GM19463 (cell line): ENCODE measurements around the gene PLEKHM1.
"Not testable (repeated sequence)": the region's sequence is repeated elsewhere in the genome, so short reads cannot be mapped to it uniquely, and the experiment has no call there.

ENCODE experiments used
- ATAC-seq: cut with Tn5 transposase; IDR thresholded peaks from one replicate; pipeline ENCODE4 v1.9.1; 2021; ENCODE audit warnings: mild to moderate bottlenecking, moderate library complexity; ENCODE audit not compliant: unreplicated experiment

PLEKHM1 gene

DNA sequence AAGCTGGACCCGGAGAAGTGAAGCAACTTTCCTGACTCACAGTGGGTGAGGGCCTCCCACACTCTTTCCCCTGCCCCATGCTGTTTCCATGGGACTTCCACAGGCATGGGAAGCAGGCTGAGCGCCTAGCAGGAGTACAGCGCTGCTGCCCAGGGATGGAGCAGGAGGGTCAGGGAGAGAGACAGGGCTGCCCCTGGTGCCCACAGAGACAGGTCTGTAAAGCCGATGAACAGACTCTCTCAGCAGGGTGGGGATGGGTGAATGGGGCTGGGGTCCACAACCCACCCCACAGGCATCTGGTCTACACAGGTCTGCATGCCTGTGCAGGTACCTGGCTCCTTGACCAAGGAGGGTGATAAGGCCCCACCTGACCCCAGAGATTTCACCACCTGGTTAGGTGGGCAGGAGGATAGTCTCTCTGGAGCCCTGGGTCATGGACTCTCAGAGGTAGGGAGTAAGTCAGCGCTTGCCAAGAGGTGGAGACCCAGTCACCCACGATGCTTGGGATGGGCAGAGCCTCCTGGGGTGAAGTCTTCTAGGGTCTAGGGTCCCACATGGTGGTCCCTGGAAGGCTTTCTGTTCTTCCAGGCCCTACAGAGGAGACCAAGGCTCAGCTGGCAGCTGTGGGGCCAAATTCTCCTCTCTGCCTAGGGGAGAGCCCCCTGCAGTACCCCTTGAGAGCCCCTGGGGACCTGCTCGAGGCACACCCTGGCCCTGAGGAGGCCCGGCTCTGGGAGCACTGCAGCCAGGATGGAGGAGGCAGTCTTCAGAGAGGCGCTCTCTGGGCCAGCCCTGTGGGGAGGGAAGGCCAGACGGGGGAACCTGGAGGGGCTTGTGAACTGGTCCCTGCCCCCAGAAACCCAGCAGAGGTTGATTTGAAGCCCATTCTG is 46.9 kb downstream of the PLEKHM1 start:
- ATAC-seq, result not testable (repeated sequence)

DNA sequence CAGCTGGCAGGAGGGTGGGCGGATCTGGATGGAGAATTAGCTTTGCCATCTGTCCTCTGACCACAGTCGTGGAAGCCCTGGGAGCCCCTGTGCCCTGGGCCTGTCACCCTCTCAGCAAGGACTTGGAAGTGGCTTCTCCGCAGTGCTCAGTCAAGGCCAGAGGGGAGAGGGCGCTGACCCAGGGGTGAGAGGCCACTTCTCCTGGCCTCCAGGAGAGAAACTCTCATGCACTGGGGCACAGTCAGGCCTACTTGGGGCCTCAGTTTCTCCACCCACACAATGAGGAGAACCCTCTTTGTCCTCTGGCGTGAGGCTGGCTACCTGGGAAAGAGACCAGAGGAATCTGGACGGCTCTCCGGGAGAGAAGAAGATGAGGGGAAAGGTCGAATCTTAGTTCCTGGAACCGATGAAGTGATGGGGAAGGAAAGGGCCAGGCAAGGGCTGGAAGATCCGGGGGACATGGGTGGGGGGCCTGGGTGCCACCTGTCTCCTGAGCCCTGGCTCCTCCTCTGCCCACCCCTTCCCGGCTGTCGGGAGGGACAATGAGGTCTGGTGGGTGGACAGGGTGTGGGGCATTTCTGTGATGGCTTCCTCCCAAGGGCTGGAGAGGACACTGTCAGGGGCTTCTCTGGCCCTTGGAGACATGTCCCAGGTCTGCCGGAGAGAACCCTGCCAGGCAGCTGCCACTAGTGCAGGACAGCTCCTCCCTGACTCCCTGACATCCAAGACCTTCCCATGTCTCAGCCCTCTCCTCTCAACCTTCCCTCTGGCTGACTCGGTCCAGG is 48.8 kb downstream of the PLEKHM1 start:
- no peak for ATAC-seq

DNA sequence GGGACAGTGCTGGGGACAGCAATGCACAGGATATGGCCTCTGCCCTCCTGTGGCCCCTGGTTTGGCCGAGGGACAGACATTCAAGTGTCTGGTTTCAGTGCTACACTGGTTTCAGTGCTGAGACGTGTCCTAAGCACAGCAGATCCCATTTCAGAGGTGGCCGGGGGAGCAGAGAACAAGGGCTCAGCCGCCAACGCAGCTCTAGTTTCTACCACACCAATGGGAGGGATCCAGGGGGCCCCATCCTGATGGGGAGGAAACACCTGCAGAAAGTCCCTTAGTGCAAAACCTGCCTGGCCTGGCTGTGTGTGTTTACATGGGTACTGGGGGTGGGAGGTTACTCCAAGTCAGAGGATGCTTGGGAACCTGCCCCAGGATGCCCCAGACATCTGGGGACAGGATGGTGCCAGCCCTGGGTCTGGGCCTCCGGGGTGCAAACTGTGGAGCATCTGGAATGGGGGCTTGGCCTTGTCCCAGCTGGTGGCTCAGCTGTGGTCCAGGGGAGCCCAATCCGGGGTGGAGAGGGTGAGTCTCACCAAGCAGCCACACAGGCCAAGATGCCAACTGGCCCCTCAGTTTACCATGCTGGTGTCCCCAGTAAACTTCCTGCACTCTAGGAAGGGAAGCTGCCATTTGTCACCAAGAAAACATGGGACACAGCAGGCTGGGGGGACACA is 49.5 kb downstream of the PLEKHM1 start:
- ATAC-seq, result peak; percentile 90

DNA sequence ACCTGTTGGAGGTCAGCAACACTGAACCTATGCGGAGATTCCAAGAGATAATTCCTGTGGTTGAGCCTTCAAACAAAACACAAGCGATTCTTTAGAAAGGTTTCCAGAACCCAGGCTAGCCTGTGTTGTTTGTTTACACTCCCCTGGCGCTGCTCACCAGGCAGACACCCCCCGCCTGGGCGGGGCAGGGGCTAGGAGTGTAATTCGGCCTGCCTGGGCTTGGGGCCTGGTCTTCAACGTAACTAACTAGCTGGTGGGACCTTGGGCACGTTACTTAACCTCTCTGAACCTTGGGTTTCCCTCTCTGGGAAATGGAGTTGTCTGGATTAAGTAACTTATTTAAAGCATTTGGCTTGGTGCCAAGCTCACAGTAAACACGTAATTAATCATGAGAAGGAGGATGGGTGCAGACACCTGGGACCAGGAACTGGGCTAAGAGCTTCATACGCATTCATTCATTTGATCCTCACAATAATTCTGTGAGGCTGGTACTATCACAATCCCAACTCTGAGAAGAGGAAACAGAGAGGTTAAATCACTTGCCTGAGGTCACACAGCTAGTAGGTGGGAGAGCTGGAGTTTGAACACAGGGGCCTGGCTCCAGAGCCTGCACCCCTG is 50.3 kb downstream of the PLEKHM1 start:
- no peak for ATAC-seq

DNA sequence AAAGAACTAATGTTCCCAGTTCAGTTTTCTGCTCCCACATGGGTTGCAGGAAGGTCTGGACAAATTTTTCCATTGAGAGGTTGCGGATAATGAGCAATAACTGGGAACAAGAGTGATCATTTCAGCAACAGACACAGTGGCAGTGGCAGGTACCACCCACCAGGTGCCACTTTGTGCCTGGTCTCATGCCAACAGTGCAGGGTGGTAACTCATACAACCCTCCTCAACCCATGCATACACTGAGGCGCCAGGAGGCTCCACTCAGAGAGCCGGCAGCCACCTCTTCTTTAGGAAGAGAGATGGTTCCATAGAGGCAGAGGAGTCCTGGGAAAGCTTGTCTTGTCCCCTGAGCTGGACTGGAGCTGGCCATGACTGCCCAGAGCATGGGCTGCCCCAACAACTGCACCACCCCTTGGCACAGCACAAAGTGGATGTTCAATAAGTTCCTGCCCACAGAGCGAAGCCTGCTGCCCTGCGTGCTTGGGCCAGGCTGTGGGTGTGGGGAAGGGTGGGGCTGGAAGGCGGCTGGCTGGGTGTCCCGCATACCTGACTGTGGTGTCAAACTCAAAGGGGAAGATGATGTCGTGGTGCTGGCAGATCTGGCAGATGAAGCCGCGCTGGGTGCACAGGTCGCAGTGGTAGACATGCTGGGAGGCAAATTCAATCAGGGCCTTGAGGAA is 51.5 kb downstream of the PLEKHM1 start:
- ATAC-seq, result no peak

DNA sequence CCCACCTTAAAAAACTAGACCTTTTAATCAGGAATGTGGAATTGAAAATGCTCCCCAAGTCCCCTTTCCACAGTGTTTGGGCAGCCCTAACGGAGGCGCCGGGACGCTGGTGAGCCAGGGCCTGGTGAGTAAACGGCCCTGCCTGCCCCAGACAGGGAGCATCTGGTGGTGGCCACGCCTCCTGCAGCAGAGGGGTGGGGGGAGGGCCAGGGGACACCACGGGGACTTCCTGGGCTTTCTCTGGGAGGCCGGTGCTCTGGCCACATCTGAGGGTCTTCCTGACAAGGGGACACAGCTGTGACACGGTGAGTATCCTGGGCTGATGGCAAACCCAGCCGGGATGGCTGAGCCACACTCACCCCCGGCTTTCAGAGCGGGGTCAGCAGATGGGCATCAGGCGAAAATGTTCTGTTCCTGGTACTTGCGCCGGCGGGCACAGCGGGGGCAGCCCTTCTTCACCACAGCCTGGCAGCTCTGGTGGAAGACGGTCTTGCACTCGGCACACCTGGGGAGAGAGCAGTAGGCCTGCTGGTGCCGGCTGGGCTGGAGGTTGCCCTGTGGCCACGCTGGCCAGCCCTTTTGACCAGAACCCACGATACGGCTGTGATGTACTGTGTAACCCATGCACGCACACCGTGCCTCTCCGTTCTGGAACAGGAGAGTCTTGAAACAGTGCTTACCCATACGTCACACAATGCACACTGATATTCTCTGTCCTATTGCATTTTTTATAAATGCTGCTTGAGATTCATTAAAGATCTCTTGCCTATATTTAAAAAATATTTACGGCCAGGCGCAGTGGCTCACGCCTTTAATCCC is 52.8 kb downstream of the PLEKHM1 start:
- no peak for ATAC-seq

DNA sequence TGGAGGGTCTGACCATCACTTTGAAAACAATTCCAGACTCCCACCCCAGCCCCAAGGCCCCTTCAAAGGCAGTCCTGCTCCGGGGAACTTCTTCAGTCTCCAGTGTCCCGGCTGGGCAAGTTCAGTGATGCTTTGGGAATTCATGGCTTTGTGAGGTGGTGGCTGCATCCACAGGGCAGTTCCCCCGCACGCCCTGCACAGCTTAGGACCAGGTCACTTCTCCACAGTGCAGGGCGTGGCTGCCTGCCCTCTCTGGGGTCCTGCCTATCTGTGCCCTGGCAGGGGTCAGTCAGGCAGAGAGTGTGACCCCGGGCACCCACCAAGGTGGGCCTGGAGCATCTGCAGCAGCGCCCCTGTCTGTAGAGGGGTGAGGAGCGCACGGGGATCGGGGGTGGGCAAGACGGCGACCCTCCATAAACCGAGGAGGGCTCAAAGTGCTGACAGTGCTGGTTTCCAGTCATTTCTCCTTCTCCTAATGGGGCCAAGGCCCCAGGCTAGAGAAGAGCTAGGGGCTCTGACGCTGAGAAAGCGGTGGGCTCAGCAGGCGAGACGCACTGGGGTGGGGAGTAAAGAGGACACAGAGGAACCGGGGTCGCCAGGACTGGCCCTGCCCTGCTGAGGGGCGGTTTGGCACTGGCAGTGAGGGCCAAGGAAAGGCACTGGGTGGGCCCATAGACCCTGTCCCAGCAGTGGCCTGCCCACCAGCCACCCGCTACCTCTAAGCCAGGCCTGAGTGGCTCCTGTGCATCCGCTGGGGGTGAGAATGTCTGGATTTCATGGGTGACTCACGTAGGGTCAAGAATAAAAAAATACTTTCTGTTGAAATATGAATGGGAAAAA is 53.7 kb downstream of the PLEKHM1 start:
- no peak for ATAC-seq

DNA sequence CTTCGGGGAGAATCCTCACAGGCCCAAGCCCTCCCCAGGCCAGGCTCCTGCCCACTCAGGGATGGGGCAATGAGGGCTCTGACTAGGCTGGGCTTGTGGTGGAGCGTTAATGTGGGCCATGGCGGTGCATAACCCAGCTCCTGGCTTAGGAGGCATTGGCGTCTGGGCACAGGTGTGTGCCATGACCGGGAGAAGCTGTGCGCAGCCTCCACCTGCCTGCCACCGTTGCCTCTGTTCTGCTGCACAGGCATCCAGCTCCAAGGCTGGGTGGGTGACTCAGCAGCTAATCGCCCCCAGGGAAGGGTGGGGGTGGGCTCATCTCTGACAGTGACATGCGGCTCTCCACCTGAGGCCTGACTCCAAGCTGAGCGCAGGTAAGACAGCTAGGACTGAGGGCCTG is 54.4 kb downstream of the PLEKHM1 start:
- ATAC-seq, result no peak

DNA sequence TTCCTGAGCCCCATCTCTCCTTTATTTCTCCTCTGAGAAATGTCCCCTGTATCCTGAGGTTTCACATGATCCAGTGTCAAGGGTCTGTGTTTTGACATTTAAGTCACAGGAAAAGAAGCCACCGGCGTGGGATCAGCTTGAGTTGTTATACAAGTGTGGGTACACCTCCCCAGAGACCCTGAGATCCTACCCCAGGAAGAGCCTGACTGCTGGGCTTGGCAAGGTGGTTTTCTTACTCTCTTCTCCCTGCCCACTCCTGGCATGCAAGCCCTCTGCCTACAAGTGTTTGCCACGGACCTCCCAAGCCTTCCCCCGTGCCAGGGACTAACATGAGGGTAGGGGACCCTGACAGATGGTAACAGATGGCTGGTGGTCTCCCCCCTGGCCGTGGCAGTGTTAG is 55.0 kb downstream of the PLEKHM1 start:
- no peak for ATAC-seq

DNA sequence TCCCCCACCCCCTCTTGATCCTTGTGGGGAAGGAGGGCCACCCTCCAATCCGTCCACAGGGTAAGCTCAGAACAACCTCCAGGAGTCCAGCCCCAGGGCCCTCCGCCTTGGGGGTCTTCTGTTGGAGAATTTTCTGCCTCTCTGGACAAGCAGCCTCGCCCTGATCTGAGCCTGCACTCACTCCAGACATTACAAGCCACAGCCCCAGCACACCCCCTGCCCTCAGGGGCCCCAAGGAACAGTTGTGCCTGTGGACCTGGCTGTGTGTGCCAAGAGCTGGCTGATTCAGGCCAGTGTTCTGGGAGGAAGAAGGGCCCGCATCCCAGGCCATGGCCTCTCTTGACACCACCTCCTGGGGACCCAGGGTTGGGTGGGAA is 57.4 kb downstream of the PLEKHM1 start:
- ATAC-seq, result no peak

DNA sequence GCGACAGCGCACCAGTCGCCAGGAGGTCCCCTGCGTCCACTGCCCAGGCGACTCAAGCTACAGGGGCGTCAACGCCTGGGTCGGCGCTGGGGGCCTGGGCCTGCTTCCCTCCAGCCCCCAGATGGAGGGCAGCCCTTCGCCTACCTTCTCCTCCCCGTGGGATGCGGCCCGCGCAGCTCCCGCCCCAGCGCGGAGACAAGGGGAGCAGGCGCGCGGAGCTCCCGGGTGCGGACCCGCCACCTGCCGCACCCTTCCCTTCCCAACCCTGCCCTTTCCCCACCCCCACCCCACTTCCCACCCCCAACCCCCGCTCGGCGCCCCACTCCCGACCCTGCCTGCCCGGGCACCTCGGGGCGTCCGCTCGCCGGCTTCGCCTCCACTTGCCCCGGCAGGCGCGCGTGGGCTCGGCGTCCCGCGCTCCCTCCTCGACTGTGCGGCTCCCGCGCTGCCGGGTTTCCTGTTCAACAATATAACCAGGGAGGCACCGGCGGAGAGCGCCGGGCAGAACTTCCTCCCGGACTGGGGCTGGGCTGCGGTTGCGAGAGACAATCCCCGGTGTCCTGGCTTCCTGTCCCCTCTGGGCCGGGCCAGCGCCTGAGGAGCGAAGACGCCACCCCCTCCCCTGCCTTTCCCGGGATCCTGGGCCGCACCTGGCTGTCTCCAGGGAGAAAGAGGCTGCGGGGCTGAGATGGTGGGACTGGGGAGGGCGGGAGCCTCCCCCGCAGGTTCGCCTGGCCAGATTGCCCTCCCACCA is 57.9 kb downstream of the PLEKHM1 start, which contains the start of gene ARHGAP27:
Gene ARHGAP27, minus strand, starts transcription at position 466 of the 754 bp plus-strand sequence. CDS start 2,591 bp downstream, outside the sequence.
- ATAC-seq, result no peak

DNA sequence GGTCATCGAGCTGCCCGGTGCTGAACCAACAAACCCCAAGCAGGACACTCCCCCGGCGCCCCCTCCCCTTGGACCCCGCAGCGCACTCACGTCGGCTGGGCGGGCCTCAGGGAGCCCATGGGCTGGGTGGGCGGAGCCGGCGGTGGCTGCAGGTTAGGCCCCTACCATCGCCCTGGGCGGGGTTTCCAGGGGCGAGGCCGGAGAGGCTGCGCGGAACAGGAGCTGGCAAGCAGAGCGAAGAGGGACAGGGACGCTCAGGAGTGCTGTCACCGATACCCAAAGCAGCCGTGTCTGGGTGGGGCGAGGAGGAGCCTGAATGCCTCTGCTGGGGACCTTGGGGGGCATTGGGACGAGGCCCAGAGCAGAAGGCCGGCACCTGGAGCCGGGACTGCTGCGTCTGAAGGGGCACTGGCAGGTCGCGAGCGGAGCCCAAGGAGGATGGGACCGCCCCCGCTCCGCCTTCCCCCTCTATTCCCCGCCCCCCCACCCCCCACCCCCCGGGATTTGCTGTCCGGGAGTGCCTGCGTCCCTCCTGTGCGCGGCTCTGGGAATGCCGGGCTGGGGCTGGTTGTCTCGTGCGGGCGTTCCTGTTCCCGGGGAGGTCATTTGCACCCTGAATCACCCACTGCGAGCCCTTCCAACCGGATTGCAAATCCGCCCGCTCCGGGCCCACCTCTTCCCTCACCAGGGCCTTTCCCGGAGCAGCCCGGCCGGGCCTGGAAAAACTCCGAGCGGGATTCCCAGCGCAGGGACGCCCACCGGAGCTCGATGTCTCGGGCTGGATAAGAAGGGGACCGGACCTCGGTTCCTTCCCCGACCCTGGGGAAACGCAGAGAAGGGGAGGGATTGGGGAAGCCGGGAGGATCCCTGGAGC is 58.8 kb downstream of the PLEKHM1 start:
- peak; percentile 61 for ATAC-seq

DNA sequence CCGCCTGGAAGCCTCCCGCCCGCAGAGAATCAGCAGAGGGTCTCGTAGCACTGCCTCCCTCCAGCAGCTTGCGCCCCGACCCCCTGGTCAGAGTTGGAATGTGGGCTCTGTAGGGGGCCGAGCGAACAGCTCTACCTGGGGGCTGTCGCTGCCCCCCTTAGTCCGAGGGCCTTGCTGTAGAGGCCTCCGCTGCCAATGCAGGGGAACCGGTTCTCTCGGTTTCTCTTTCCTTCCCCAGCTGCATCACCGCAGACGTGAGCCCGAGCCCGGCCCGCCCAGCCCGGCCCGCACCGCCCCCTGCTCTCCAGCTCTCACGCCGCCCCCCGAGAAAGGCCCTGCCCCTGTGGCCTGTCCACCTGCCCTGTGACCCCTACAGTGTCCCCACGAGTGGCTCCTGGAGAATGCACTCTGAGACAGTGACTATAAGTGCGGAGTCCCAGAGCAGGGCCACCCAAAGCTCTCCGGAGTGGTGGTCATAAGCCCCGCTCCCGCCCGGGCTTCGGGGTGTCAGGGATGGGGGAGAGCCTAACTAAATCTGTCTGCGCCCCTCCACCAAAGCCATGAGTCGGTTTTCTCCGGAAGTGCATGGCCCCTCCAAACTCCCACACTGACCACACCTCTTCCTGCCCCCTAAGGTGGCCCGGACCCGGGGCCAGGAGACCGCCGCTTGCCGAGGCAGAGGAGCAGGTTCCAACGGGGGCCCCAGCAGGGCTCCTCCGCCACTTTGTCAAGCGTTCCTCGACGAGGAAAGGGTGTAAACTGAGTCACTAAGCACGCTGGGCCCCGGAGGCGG is 59.6 kb downstream of the PLEKHM1 start:
- peak; percentile 12 for ATAC-seq

DNA sequence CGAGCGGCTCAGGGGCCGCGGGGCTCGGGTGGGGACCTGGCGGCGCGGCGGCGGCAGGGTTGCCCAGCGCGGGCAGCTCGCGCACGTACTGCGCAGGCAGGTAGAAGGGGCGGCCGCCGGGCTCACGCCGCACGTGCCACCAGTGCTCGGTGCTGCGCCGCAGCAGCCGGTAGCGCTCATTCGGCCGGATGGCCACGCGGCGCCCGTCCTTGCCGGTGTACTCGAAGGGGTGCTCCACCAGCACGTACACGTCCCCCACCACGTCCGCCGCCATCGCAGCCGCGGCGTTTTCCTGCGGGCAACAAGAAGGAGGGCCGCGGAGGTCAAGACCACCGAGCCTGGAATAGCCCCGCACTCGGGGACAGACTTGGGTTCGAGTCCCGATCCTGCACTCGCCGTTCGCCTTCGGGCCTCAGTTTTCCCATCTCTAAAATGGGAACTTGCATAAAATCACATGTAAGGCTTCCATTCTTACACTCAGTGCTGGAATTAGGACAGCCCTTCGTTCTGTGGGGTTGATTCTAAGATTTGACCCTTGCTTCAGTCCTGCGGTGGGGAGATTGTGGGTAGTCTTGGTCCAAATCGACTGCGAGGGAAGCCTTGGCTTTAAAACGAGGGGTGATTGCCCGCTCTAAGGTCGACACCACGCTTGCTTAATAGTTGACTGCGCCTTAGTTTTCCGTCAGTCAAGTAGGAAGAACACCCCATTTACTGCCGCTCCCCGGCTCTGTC is 60.3 kb downstream of the PLEKHM1 start:
- no peak for ATAC-seq

DNA sequence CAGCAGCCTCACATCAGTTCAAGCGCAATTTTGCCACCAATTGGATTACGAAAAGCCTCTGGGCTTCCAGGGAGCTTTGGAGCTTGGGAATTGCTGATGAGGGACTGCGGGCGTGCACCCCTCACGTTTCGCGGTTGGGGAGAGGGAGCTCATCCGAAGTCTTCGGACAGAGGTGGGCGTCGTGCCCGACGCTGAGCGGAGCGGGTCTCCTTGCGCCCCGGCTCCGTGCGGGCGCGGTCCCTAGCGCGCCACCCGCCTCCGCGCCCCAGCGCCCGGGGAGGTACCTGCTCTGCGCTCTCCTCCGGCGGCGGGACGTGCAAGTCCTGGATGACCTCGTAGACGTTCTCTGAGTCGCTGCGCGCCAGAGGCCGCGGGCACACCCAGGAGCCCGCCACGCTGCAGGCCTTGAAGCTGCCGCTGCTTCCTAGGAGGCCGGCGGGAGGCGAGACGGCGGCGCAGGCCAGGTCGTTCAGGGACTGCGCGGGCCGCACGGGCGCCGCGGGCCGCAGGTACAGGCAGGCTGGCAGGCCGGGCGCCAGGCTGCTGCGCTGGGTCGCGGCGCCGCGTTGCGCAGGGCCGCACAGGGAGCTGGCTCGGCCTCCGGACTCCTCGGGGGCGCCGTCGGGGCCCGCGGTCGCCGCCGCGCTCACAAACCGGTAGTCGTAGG is 61.0 kb downstream of the PLEKHM1 start:
- ATAC-seq, result no peak
